GM23248 (cell line): ENCODE data around the gene HECTD4. TPM values are rescaled to one million over a fixed set of nuclear protein-coding genes. Genes with fewer than 3 reads are reported as not detected.

Source experiments
- DNase-seq: peaks from one replicate; pipeline ENCODE4 v3.0.0-alpha.2; 2015
- H2AFZ ChIP-seq: fragments of 200-600 bp; sonication (generic); 2 replicates; pipeline ENCODE4 v1.6.1; 2016; ENCODE audit warnings: antibody characterized with exemption
- H3F3A ChIP-seq: fragments of 200-600 bp; sonication (generic); 2 replicates; pipeline ENCODE4 v1.6.1; 2016; ENCODE audit warnings: mild to moderate bottlenecking, antibody characterized with exemption, mixed run types; ENCODE audit not compliant: insufficient read depth
- H3K27ac ChIP-seq: fragments of 200-600 bp; sonication (generic); 2 replicates; pipeline ENCODE4 v1.5.1; 2016; ENCODE audit warnings: mild to moderate bottlenecking
- H3K27me3 ChIP-seq: fragments of 200-600 bp; sonication (generic); replicated peaks from 2 replicates; pipeline ENCODE4 v1.6.1; 2016; ENCODE audit warnings: mild to moderate bottlenecking; ENCODE audit not compliant: insufficient read depth
- H3K36me3 ChIP-seq: fragments of 200-600 bp; sonication (generic); 2 replicates; pipeline ENCODE4 v1.6.1; 2016; ENCODE audit warnings: low read depth, mild to moderate bottlenecking
- H3K4me1 ChIP-seq: fragments of 200-600 bp; sonication (generic); 2 replicates; pipeline ENCODE4 v1.6.1; 2016; ENCODE audit warnings: mild to moderate bottlenecking; ENCODE audit not compliant: insufficient read depth
- H3K4me2 ChIP-seq: fragments of 200-600 bp; sonication (generic); one replicate; pipeline ENCODE4 v1.6.1; 2016; ENCODE audit warnings: mild to moderate bottlenecking; ENCODE audit not compliant: unreplicated experiment
- H3K4me3 ChIP-seq: fragments of 200-600 bp; sonication (generic); 2 replicates; pipeline ENCODE4 v1.5.1; 2016; ENCODE audit warnings: mild to moderate bottlenecking
- H3K79me2 ChIP-seq: fragments of 200-600 bp; sonication (generic); 2 replicates; pipeline ENCODE4 v1.6.1; 2016; ENCODE audit warnings: mild to moderate bottlenecking; ENCODE audit not compliant: insufficient read depth
- H3K9ac ChIP-seq: fragments of 200-600 bp; sonication (generic); 2 replicates; pipeline ENCODE4 v1.6.1; 2016; ENCODE audit warnings: mild to moderate bottlenecking
- H3K9me2 ChIP-seq: fragments of 200-600 bp; sonication (generic); 2 replicates; pipeline ENCODE4 v1.6.1; 2016; ENCODE audit warnings: mixed run types, mild to moderate bottlenecking, moderate library complexity; ENCODE audit not compliant: insufficient read depth
- H3K9me3 ChIP-seq: fragments of 200-600 bp; sonication (generic); one replicate; pipeline ENCODE4 v1.6.1; 2017; ENCODE audit warnings: low read depth
- H4K20me1 ChIP-seq: fragments of 200-600 bp; sonication (generic); 2 replicates; pipeline ENCODE4 v1.6.0; 2016; ENCODE audit not compliant: insufficient read depth
- EZH2 ChIP-seq: fragments of 200-600 bp; sonication (generic); IDR thresholded peaks from 2 replicates; pipeline ENCODE4 v1.6.1; 2018; ENCODE audit warnings: antibody characterized with exemption, mild to moderate bottlenecking; ENCODE audit not compliant: insufficient read depth, poor library complexity, severe bottlenecking
- EZH2phosphoT487 ChIP-seq: fragments of 200-600 bp; sonication (generic); IDR thresholded peaks from 2 replicates; pipeline ENCODE4 v1.6.1; 2018; ENCODE audit warnings: antibody characterized with exemption, moderate library complexity, mild to moderate bottlenecking, low read depth; ENCODE audit not compliant: insufficient read depth
- whole genome bisulfite sequencing, 2 experiments: methylation state at CpG; one replicate each; pipeline ENCODE4 v1.1.6; 2015 to 2017; ENCODE audit warnings: low lambda C conversion rate in 2 of 2, low coverage in 1 of 2; ENCODE audit errors: missing lambda C conversion rate in 2 of 2; 5-methylcytosine and 5-hydroxymethylcytosine counted together
- in situ Hi-C: fragments of 300-500 bp; cut with MboI; formaldehyde crosslinking; loops from 2 replicates; pipeline ENCODE4 v1.15.0; 2020
- polyA plus RNA-seq: library from polyadenylated mRNA; unstranded; fragments of >200 nt; fragmentation: Nextera tagmentation; extraction: Ambion mirVana; gene quantifications from 2 replicates; pipeline ENCODE4 v1.2.1, GENCODE V29; 2016
- total RNA-seq: library from RNA; depleted of rRNA; stranded (reverse); fragments of >200 nt; shearing (Covaris generic); gene quantifications from 2 replicates; pipeline ENCODE4 v1.2.3, GENCODE V29; 2014

HECTD4 gene
- total and polyA plus RNA-seq, 2 experiments from 2014 or later, result 7.5 to 8.9 TPM

GRCh38 chr12:112359290-112359689 is 22.9 kb downstream of the HECTD4 start:
- WGBS, 2 experiments, result 90% methylated on average over 4 of the region's 4 CpGs
- Histone ChIP-seq H4K20me1 (peaks cover 6% of the 10 kb centered on the region; the same call in 1 of the 2 replicates), H3K9me2 (no peaks in the 10 kb centered on the region), H3K4me3 (no peak overlapping the region), H2AFZ (no peak overlapping the region), H3K27ac (no peak overlapping the region), H3F3A (no peaks in the 10 kb centered on the region), H3K27me3 (no peaks in the 10 kb centered on the region), H3K4me2 (no peak overlapping the region), H3K9me3 (no peaks in the 10 kb centered on the region), H3K9ac (no peak overlapping the region), H3K79me2 (peaks cover 96% of the 10 kb centered on the region), H3K36me3 (no peaks in the 10 kb centered on the region), H3K4me1 (no peaks in the 10 kb centered on the region)
- in situ Hi-C loops, result no loop called here
- TF ChIP-seq EZH2, result no peak
- TF ChIP-seq EZH2phosphoT487, result no peak
- DNase-seq, result no peak

- in situ Hi-C loops, result no loop called here
- no peak overlapping the region for H3K4me3 ChIP-seq
- no peaks in the 10 kb centered on the region for H3K36me3 ChIP-seq
- H2AFZ ChIP-seq, result no peak overlapping the region
- H4K20me1 ChIP-seq, result peaks cover 6% of the 10 kb centered on the region; the same call in 1 of the 2 replicates
- H3K9me2 ChIP-seq, result no peaks in the 10 kb centered on the region
- no peak for DNase-seq
- H3K9me3 ChIP-seq, result no peaks in the 10 kb centered on the region
- no peak overlapping the region for H3K4me2 ChIP-seq
- 72 to 76% methylated on average over 2 of the region's 2 CpGs for WGBS, 2 experiments
- no peak overlapping the region for H3K27ac ChIP-seq
- no peaks in the 10 kb centered on the region for H3K4me1 ChIP-seq
- no peak overlapping the region for H3K9ac ChIP-seq
- H3F3A ChIP-seq, result no peaks in the 10 kb centered on the region
- peaks cover 98% of the 10 kb centered on the region for H3K79me2 ChIP-seq
- TF ChIP-seq EZH2 (no peak), EZH2phosphoT487 (no peak)
- no peaks in the 10 kb centered on the region for H3K27me3 ChIP-seq
Measured at GRCh38 chr12:112357214-112357613, 25.0 kb downstream of the HECTD4 start.

- Histone ChIP-seq H3K9ac (no peak overlapping the region), H3F3A (peaks cover 19% of the 10 kb centered on the region; the same call in 1 of the 2 replicates), H3K9me3 (no peaks in the 10 kb centered on the region), H2AFZ (no peak overlapping the region), H3K4me3 (no peak overlapping the region), H3K4me1 (peaks cover 16% of the 10 kb centered on the region), H3K9me2 (no peaks in the 10 kb centered on the region), H4K20me1 (peaks cover 6% of the 10 kb centered on the region; the same call in 1 of the 2 replicates), H3K79me2 (peaks cover 95% of the 10 kb centered on the region), H3K4me2 (no peak overlapping the region), H3K27ac (no peak overlapping the region), H3K36me3 (no peaks in the 10 kb centered on the region), H3K27me3 (no peaks in the 10 kb centered on the region)
- in situ Hi-C loops, result no loop called here
- TF ChIP-seq EZH2 (no peak), EZH2phosphoT487 (no peak)
- DNase-seq, result no peak
- WGBS, 2 experiments, result 83 to 87% methylated on average over 4 of the region's 4 CpGs
Measured at GRCh38 chr12:112354399-112354798, 27.8 kb downstream of the HECTD4 start.

GRCh38 chr12:112353393-112353792 is 28.8 kb downstream of the HECTD4 start:
- Histone ChIP-seq H3K4me3 (no peak overlapping the region), H3K9me2 (no peaks in the 10 kb centered on the region), H4K20me1 (peaks cover 6% of the 10 kb centered on the region; the same call in 1 of the 2 replicates), H3K27ac (no peak overlapping the region), H3K79me2 (peaks cover 93% of the 10 kb centered on the region), H3K36me3 (no peaks in the 10 kb centered on the region), H3K27me3 (no peaks in the 10 kb centered on the region), H3K9ac (no peak overlapping the region), H2AFZ (no peak overlapping the region), H3K4me1 (peaks cover 16% of the 10 kb centered on the region), H3F3A (peaks cover 19% of the 10 kb centered on the region; the same call in 1 of the 2 replicates), H3K4me2 (no peak overlapping the region), H3K9me3 (no peaks in the 10 kb centered on the region)
- in situ Hi-C loops, result no loop called here
- no peak for TF ChIP-seq EZH2phosphoT487
- TF ChIP-seq EZH2, result no peak
- peak; percentile 49 for DNase-seq
- 55% methylated on average over 3 of the region's 3 CpGs for WGBS, 2 experiments
